CD8-positive, alpha-beta memory T cell (primary cell): ENCODE results near the gene FEM1B. TPM values are rescaled to one million over a fixed set of nuclear protein-coding genes. Genes with fewer than 3 reads are reported as not detected.

Experiments
- CTCF ChIA-PET: fragments of 350-600 bp; sonication (Branson Sonifier 250); formaldehyde crosslinking; loops from one replicate; lab custom pipeline; 2021; ENCODE audit warnings: antibody characterized with exemption; lab: Charles Lee
- POLR2A ChIA-PET: fragments of 350-600 bp; sonication (Branson Sonifier 250); formaldehyde crosslinking; loops from one replicate; lab custom pipeline; 2021; ENCODE audit warnings: antibody characterized with exemption; lab: Charles Lee
- DNase-seq, 5 donors: peaks; one replicate each; pipeline versions ENCODE4 v3.0.0 to v3.0.0-alpha.2; 2020 to 2022; ENCODE audit warnings: mixed read lengths in 1 of 5
- H3K27ac ChIP-seq: one replicate; pipeline ENCODE4 v1.7.0; 2013; ENCODE audit warnings: low read depth, mild to moderate bottlenecking, low read length, moderate library complexity
- H3K27me3 ChIP-seq: 2 replicates; pipeline ENCODE4 v1.7.0; 2013; ENCODE audit warnings: low read length, mild to moderate bottlenecking; ENCODE audit not compliant: insufficient read depth, poor library complexity, severe bottlenecking
- H3K36me3 ChIP-seq: 2 replicates; pipeline ENCODE4 v1.7.0; 2013; ENCODE audit warnings: mild to moderate bottlenecking, low read length, moderate library complexity; ENCODE audit not compliant: insufficient read depth
- H3K4me1 ChIP-seq: 2 replicates; pipeline ENCODE4 v1.7.0; 2013; ENCODE audit warnings: mild to moderate bottlenecking, low read length, moderate library complexity; ENCODE audit not compliant: insufficient read depth
- H3K4me3 ChIP-seq: 2 replicates; pipeline ENCODE4 v1.7.0; 2013; ENCODE audit warnings: mild to moderate bottlenecking, low read length
- H3K9me3 ChIP-seq: 2 replicates; pipeline ENCODE4 v1.7.0; 2013; ENCODE audit warnings: mild to moderate bottlenecking, low read length
- H3K27ac Mint-ChIP-seq, 8 donors: one replicate each; pipeline ENCODE4 v1.8.0; 2020 to 2021; ENCODE audit warnings: mixed read lengths in 8 of 8, mild to moderate bottlenecking in 6 of 8, inconsistent platforms in 3 of 8, moderate library complexity in 3 of 8
- H3K27me3 Mint-ChIP-seq, 2 donors: one replicate each; pipeline ENCODE4 v1.8.0; 2020 to 2021; ENCODE audit warnings: mixed read lengths in 2 of 2, mild to moderate bottlenecking in 1 of 2, moderate library complexity in 1 of 2
- H3K36me3 Mint-ChIP-seq, 3 donors: one replicate each; pipeline ENCODE4 v1.8.0; 2020 to 2021; ENCODE audit warnings: mixed read lengths in 3 of 3, inconsistent platforms in 1 of 3, mild to moderate bottlenecking in 1 of 3
- H3K4me1 Mint-ChIP-seq, 3 donors: one replicate each; pipeline ENCODE4 v1.8.0; 2020 to 2021; ENCODE audit warnings: mixed read lengths in 3 of 3, inconsistent platforms in 1 of 3, mild to moderate bottlenecking in 1 of 3
- H3K4me3 Mint-ChIP-seq, 7 donors: one replicate each; pipeline ENCODE4 v1.8.0; 2020 to 2021; ENCODE audit warnings: mixed read lengths in 7 of 7, mild to moderate bottlenecking in 6 of 7, moderate library complexity in 4 of 7, inconsistent platforms in 2 of 7
- H3K9me3 Mint-ChIP-seq, 5 donors: one replicate each; pipeline ENCODE4 v1.8.0; 2020 to 2022; ENCODE audit warnings: mixed read lengths in 5 of 5, mild to moderate bottlenecking in 3 of 5, moderate library complexity in 2 of 5, inconsistent platforms in 1 of 5
- polyA plus RNA-seq: library from polyadenylated mRNA; unstranded; fragments of 300-500 nt; fragmentation: Illumina TruSeq; gene quantifications from one replicate; pipeline ENCODE4 v1.2.3, GENCODE V29; 2021
- total RNA-seq, 2 experiments: library from RNA; stranded (reverse); gene quantifications; one replicate each; pipeline ENCODE4 v1.2.3, GENCODE V29; 2021

FEM1B gene
- total and polyA plus RNA-seq, 3 experiments from 2014 or later: 16.9 to 39.6 (median 37.7) TPM

DNA sequence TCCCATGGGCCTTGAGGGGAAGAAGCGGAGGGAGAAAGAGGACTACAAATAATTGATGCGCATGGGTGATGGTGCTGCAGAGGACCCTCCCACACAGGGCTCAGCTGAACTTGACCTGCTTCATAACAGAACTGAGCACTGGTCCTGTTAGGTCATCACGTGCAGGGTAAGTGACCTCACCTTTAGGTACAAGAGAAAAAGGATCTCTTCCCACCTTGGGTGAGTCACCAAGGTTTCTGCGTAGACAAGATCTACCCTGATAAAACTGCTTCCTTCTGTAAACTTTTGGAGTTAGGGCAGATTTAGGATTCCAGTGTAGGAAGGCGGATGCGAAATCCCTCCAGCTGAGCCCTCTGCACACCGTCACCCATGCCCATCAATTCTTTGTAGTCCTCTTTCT lies 67.1 kb downstream of the FEM1B start:
- H3K4me1 ChIP-seq: no peaks in the 10 kb centered on the region
- H3K36me3 Mint-ChIP-seq: no peaks in the 10 kb centered on the region
- H3K27ac Mint-ChIP-seq: no peak overlapping the region
- no peak overlapping the region for H3K4me3 Mint-ChIP-seq
- ChIA-PET CTCF (interaction anchor here (2.4 kb wide), 1 partner anchor 22 kb away, joined by 5 read pairs; no protein-coding TSS in a partner anchor), POLR2A (no interaction called here)
- H3K9me3 ChIP-seq: no peaks in the 10 kb centered on the region
- no peak overlapping the region for H3K4me3 ChIP-seq
- DNase-seq: no peak
- H3K27ac ChIP-seq: no peak overlapping the region
- no peaks in the 10 kb centered on the region for H3K27me3 ChIP-seq
- no peaks in the 10 kb centered on the region for H3K36me3 ChIP-seq
- no peaks in the 10 kb centered on the region for H3K4me1 Mint-ChIP-seq
- no peaks in the 10 kb centered on the region for H3K9me3 Mint-ChIP-seq
- peaks cover 6 to 8% of the 10 kb centered on the region in 2 donors for H3K27me3 Mint-ChIP-seq

Other genes with a start within 250 kb of the FEM1B start
- 10 to 100 TPM; 25.5 to 30.2 TPM for gene PIAS1, start 223.4 kb upstream of the FEM1B start, total RNA-seq
- 127 TPM for gene PIAS1, start 223.4 kb upstream of the FEM1B start, polyA plus RNA-seq
- gene CALML4, start 72.4 kb upstream of the FEM1B start, total RNA-seq: 1 to 10 TPM; 4.9 to 6.4 TPM
- gene CALML4, start 72.4 kb upstream of the FEM1B start, polyA plus RNA-seq: 0.40 TPM
- 10 to 100 TPM; 69.1 to 73.8 TPM for gene CLN6, start 48.0 kb upstream of the FEM1B start, total RNA-seq
- gene CLN6, start 48.0 kb upstream of the FEM1B start, polyA plus RNA-seq: 2.3 TPM
- gene ITGA11, start 154.4 kb downstream of the FEM1B start, total RNA-seq: not detected
- gene ITGA11, start 154.4 kb downstream of the FEM1B start, polyA plus RNA-seq: not detected